HG02610 (cell line): Measurements from ENCODE around the gene RGS6.

ENCODE experiments used
- ATAC-seq: cut with Tn5 transposase; IDR thresholded peaks from one replicate; pipeline ENCODE4 v1.9.1; 2021; ENCODE audit warnings: mild to moderate bottlenecking, moderate library complexity; ENCODE audit not compliant: unreplicated experiment

The RGS6 gene

DNA sequence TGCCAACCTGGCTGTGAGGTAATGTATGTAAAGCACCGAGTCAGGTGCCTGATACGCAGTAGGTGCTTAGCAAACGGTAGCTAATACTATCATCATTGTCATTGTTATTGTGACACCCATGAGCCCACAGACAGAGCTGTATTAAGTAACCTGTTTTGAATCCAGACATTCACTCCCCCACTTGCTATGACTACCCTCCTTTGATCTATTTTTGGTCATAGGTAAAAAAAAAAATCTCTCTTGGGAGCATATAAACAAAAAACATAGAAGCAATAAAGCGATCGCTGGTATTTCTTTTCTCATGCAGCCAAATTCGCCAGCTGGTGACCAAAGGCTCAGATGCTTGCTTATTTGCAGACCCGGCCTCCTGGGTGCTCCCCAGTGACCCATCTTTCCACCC, 631.4 kb downstream of the RGS6 start:
- no peak for ATAC-seq

DNA sequence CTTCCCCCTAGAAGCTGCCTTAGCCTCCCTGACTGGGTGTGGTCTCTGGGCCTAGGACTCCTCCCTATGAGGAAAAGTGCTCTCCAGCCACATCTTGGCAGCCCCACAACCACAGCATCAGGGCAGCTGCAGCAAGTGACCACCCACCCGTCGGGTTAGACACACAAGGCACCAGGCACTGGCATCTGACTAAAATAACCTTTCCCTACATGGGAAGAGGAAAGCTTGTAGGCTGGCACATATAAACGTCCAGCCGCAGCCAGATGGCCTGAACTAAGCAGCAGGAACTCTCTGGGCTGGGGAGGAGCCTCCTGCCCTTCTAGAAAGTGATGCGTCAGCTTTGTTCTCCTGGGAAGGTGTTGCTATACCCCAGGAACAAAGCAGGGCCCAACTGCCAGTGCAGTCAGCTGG, 632.9 kb downstream of the RGS6 start:
- ATAC-seq, result no peak

DNA sequence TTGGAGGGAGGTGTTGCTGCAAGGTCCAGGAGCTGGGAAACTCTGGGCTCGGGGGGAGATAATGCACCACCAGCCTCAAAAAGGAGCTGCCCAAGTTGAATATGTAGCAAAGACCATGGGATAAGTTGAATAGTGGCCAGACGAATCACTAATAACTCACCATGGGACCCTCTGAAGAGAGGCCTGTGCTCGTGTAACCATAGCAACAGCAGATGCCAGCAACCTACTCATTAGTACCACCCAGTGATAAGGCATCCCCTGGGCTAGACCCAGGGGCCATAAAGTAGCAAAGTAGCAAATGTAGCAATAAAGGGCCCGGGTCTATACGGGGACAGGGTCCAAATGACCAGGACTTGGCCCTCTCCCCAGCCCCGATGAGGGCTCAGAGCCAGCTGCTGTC, 633.7 kb downstream of the RGS6 start:
- ATAC-seq, result no peak

DNA sequence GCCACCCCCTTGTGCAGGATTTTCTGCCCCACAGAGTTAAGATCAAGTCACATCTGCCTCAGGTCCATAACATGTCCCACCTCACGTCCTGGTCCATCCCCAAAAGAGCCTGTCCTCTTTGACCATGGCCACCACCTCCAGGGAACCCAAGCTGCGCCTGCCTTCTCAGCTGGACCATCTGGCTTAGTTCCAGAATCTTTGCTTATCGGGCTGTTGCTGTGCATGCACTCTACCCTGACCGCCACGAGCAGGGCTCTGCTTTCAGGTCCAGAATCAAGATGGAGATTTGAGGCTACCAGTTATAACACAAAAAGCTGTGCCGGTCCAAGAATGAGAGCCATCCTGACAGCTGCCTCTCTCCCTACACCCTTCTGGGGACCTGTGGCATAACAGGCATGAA, 635.0 kb downstream of the RGS6 start:
- ATAC-seq, result no peak

DNA sequence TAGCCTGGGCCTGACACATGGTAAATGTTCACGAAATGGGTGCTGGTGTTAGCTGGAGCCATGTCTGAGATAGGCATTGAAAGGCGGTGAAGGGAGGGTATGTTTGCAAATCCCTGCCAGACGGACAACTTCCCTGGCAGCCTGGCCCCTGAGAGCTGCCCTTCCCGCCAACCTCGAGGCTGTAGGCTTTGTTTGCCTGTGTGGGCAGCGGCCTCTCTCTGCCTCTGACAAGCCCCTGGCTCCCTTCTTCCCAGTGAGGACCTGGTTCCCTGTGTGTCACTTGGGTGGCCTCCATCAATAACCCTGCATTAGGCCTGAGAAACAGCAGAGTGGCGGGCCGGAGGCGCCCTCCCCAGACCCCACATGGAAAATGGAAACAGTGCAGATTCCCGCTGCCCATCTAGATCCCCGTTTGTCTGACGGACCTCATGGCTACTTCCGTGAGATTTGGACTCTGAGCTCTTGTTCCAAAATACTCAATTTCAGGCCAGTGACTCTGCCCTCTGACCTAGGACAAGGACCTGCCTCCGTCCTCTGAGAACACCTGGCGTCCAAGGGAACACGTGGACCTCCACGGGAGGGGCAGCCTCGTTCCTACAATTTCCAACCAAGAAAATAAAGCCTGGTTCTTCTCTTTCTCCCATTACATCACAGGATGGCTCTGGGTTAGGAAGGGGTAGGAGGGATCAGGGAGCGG, 636.2 kb downstream of the RGS6 start:
- ATAC-seq, result no peak

DNA sequence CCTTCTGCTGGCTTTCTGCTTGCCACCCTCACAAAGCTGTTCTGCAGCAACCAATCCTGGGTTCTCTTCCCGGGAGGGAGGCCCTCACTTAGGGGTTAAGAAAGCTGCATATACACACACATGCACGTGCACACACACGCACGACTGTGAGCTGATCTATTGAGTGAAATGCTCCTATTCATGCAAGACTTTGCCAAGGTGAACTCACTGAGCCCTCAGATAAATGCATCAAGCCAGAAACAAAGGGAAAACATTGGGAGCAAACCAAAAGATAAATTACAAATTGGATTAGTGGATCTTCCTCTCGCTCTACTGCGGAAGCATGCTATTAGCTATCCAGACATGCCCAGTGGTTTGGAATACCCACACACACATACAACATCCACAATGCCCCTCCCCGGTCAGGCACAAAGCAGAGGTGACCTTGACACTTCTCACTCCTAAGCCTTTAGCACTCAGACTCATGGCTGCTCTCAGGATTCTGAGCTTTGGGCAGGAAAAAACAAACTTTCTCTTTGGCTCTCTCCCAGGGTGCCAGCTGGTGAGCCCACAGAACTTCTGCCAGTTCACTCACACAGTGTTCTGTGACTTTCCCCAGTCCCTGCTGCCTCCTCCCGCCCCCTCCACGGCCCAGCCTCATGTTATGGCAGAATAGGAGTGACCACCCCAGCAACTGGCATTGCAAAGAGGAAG, 641.6 kb downstream of the RGS6 start:
- no peak for ATAC-seq

DNA sequence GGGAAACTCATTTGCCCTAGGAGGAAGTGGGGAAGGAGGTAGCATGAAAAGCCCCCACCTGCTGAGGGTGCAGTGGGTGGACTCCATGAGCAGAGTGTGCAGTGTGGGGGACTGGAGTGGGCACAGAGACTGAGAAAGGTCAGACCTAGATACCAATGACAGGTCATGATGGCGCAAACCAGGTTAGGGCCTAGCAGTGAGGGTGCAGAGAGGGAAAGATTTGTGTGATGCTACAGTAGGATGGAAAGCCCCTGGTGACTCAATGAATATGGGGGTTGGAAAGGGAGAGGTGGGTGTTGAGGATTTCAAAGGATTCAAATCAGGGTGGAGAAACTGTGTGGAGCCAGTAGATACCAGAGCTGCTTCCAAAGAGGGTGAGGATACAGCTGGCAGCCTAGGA, 642.5 kb downstream of the RGS6 start:
- ATAC-seq, result no peak

DNA sequence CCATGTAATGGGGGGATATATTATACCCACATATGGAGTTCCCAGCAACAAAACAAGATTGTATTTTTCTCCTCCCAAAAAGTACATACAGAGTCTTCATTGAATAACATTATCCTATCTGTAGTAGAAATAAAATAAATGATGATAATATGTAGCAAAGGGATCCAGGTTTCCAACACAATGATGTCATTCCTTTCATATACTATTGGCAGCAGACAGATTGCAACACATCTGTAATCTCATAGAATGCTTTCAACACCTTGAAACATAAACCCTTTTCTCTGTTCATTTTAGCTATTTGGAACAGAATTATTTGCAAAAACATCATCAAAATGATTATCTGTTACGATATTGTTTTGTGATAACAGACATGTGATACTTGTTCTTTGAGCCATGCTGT, 644.0 kb downstream of the RGS6 start:
- no peak for ATAC-seq

DNA sequence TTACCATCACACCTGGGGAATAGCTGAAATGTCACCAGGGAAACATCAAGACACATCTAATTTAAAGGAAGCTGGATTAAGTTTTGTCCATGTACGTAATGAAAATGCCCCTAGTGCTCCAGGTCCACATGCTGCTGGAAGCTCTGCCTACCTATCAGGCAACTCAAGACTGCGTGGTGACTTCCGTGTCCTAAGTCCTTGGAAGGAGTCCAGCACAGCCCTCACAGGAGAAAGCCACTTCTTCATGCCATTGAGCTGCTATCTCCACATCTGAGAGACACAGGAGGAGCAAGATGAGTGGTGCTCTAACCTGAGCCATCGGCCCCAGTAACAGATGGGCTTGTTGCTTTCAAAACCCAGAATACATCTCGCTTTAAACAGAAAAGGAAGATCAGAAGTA, 645.3 kb downstream of the RGS6 start:
- no peak for ATAC-seq

DNA sequence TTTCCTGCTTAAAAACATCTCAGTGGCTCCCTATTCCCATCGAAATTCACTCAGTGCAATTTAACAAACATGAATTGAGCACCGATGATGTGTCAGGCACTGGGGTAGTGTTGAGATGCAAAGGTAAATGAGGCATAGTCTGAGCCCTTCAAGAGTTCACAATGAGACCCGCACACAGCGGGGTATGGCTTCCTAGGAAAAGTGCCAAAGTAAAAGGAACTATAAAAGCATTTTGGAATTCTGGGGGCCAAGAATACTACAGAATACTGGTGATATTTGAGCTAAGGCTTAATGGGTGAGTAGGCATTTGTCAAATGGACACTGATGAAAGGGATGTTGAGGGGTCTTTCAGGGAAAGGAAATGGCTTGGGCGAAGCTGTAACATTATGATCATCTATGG, 646.3 kb downstream of the RGS6 start:
- ATAC-seq, result no peak

DNA sequence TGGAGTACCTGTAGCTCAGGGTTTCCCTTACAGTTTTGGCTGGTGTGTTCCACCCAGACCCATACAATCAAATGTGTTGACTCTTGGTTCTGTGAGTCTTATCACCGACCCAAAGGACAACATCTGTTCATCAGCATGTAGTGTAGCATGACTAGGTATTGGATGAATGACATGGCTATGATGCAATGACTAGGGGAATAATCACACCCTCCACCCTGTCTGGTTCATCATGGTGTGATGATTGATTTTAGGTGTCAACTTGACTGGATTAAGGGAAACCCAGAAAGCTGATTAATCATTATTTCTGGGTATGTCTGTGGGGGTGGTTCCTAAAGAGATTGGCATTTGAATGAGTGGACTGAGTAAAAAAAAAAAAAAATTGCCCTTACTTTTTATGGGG, 650.4 kb downstream of the RGS6 start:
- ATAC-seq, result no peak

DNA sequence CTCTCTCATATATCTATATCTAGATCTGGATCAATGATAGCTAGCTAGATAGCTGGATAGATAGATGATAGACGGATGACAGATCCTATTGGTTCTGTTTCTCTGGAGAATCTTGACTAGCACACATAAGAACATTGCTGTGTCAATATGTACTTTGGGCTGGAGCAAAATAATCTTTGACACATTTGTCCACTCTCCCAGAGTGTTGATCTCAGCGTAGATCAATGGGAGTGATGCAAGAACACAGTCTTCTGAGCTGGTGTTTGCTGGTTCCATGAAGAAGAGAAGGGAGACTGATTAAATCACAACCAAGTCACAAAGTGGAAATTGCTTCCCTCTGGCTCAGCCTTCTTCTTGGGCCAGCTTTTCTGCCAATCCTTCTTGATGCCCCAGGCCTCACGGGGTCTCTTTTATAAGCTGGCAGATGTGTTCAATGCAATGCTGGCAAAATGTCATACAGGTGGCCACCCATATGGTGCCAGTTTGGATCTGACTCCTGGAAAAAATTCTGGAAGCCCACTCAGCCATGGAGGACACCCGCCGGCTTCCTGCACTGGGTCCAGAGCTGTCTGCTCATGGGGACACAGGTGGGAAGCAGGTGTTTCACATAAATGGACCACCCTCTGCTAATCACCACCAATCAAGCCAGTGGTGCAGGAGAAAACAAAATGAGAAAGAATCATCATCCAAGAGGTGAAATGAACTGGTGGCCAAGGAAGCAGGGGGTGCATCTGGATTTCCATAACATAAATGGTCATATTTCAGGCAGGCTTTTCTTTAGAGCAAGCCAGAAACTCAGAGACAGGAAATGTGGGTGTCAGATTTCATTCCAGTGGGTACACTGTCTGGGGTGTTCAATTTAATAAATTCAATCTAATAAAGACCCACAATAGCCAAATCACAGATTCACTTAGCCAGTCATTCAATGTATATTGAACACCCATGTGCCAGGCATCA, 651.4 kb downstream of the RGS6 start:
- ATAC-seq, result no peak

DNA sequence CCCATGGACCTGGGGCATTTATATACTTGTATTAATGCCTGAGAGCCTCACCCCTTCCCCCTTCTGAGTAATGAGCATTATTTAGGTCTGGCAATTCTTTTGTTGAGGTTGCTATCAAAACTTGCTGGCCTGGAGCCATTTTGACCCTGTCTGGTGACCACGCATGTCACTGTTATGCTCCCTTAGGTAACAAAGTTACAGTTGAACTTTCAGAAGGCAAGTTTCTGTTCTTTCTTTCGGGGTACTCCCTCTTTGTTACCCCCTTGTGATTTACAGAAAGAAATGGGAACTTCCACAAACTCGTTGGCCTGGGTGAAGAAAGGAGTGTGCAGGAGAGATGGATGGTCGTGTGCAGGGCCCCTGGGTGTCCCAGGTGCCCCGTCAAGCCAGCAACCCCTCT, 656.3 kb downstream of the RGS6 start:
- no peak for ATAC-seq

DNA sequence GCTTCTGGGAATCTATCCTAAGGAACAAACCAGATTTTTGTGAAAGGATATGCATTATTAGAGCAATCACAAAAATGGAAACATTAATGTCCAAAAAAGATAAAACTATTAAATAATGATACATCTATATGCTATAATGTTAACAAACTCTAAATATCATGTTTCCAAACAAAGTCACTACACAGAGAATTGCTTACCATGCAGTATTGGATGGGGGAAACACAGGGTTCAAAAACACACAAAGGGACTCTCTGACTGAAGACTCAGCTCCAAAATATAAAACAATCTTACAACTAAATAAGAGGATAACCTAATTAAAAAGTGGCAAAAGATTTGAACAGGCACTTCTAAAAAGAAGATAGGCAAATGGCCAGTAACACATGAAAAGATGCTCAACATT, 657.4 kb downstream of the RGS6 start:
- no peak for ATAC-seq

DNA sequence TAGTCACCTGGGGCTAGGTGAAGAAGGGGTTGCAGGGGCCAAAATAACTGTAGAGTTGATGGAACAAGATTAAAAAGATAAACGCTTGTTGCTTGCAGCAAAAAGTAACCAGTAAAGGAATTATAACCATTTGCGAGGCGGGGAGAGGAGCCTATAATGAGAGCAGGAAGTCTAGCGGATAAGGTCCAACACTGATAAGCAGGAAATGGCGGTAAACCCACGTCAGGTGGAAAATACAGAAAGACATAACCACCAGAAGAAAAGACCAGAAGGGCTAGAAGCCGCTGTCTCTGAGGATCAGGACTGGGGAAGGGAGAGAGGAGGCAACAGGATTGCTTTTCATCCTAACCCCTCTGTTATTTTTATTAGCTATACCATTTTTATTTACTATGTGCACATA, 658.3 kb downstream of the RGS6 start:
- no peak for ATAC-seq

DNA sequence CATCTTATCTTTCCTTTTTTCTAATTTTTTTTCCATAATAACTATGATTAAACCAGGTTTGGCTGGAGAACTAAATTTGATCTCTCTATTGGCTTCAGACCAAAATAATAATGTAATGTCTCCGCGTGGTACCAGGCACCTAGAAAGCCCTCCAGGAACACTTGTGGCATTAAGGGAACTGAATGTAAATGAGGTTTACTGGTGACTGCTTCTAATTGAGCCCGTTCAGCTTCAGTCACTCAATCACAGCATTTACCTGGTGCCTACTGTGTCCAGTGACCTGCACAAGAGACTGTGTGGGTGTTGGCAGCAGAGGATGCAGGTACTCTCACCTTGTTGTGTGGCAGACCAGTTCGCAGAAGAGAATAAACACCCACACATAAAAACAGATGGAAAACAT, 659.2 kb downstream of the RGS6 start:
- ATAC-seq, result no peak

DNA sequence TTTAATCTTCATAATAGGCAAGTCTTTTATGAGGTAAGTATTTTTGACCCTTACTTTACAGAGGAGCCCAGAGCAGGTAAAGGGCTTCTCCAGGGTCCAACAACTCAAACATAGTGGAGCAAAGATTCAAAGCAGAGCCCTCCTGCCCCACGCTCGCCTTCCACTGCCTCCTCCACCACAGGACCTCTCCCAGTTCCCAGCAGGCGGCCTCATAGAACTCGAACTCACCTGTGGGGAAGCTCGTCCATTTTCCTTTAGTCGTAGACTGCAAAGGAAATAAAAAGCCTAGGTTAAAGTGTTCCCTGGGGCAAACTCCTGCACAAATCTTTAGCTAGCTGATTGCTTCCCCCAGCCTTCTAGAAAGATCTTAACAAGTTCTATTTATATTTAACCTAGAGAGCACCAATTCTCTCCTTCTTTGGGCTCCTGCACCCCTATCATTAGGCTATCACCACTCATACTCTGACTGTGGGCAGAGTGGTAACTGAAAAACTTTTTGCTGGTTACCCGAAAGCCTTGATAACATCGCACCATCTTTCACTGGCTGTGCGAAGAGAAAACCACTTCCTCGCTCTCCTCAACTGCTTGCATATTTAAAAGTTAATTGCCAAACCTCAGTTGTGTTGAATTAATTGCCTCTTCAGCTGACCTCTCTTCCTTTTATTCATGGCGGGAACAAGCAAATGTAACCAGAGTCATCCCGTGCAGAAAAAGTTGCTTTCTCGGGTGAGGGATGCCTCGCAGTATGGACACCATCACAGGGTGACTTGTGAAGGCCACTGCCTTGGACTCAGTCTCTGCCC, 662.1 kb downstream of the RGS6 start:
- no peak for ATAC-seq

DNA sequence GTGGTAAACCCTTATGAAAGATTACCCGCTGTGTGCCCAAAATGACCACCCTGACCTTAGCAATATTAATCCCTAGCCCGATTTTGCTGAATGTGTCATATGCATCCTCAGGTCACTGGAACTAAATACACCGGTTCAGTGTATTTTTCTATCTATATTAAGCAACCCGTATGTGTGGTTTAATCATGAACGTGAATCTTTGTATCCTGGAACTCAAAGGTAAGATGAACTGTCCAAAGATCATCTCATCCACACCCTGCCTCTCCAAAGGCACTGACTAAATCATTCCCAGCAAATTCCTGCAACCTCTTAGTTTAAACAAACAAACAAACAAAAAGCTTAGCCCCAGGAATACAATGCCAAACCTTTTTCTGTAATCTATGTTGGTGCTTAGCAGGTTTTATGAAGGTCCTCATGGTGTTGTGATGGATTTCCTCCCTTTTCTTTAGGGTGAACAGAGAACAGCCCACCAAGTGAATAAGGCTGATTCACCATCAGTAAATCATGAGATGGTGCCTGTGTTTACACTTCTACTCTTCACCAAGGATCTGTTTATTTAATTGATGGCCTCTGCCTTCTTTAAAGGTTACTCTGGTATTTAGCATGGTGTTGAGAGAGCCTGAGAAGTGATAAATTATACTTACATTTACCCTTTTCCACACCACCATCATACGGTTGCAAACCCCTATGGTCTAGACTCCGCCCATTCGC, 663.1 kb downstream of the RGS6 start:
- no peak for ATAC-seq

DNA sequence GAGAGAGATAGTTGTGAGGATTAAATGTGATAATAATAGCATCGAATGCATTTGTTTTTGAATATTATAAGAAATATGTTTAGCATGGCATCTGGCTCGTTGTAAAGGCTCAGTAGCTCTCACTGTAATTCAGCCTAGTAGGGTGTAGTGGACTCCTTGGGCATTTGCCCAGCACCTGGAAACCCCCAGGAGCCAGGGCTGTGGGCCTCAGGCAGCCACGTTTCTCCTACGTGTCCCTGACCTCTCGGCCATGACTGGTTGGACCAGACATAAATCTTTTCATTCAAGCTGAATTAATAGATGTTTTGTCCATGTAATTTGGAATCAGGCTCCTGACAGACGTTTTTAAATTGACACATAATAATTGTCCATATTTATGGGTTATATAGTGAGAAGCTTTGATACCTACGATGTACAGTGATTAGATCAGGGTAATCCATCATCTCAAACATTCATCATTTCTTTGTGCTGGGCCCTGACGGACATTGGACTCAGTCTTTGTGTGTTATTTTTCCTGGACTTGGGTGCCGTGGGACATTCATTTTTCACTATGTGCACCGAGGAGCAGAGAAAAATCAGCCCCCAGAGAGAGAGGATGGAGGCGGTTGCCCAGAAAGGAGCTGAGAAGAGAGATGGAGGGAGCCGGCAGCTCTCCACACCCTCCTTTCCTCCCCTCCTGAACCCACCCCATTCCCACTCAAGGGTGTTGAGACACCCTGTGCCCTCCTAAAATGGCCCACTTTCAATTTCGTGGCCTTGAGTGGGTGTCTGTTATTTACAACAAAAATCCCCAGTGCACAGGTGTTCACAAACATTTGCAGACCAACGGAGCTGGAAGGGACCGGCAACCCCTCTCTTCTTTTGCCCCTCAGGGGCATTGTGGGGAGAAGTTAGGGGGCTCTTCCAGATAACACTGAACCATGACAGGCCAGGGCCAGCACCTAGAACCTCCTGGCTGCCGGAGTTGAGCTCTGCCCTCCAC, 665.3 kb downstream of the RGS6 start:
- no peak for ATAC-seq
